ENCODE measurements around the gene HEPACAM. TPM values are rescaled to one million over a fixed set of nuclear protein-coding genes. Genes with fewer than 3 reads are reported as not detected.
A peak's percentile ranks its signal among the peaks of the same experiment; 100 is the strongest.

Gene HEPACAM
- total and polyA plus RNA-seq, 2 donors (not counting 3 experiments of a cell fraction or from before 2014, with no cell fraction given): not detected

- Histone ChIP-seq H3K36me3 (ENCODE audit: control insufficient read depth in 2 of 2, extremely low read depth in 1 of 2, insufficient read depth in 2 of 2, low read length in 2 of 2) (no peaks in the 10 kb centered on the region), H3K9me3 (replicated peaks; ENCODE audit: control insufficient read depth, insufficient read depth, low read length) (no peaks in the 10 kb centered on the region), H2AFZ (ENCODE audit: low read depth, low read length) (no peak overlapping the region), H3K4me3 (replicated peaks in 1 of 3; ENCODE audit: insufficient read depth in 1 of 3, low read depth in 1 of 3, low read length in 3 of 3) (peak overlapping the region; percentile 41 to 49 (median 47)), H3K4me1 (ENCODE audit: control insufficient read depth, extremely low read depth, insufficient read depth, low read length) (peaks cover 28% of the 10 kb centered on the region), H3K4me2 (ENCODE audit: insufficient read depth, low read length) (peak overlapping the region; percentile 70), H3K27me3 (ENCODE audit: control insufficient read depth in 2 of 2, insufficient read depth in 2 of 2, low read length in 2 of 2) (peaks cover 11 to 12% of the 10 kb centered on the region in 2 experiments), H3K9ac (replicated peaks; ENCODE audit: extremely low read depth, insufficient read depth, low read length) (peak overlapping the region; percentile 68), H3K27ac (ENCODE audit: insufficient read depth, low read depth, low read length) (no peak overlapping the region), H4K20me1 (replicated peaks; ENCODE audit: control insufficient read depth, extremely low read depth, insufficient read depth, low read length) (no peaks in the 10 kb centered on the region), H3K79me2 (ENCODE audit: control insufficient read depth, insufficient read depth, low read length) (no peaks in the 10 kb centered on the region), H3K9me1 (replicated peaks; ENCODE audit: control insufficient read depth, extremely low read depth, insufficient read depth, low read length) (no peaks in the 10 kb centered on the region)
- DNase-seq (ENCODE audit: low read depth, low spot score) (no peak), FAIRE-seq (peak; percentile 53)
- dilution Hi-C loops (cut with MboI; ENCODE audit: extremely low pct_ligation_motif_present, low sequenced_read_pairs): no loop called here
- TF ChIP-seq MYC (IDR thresholded peaks at IDR 0.05; ENCODE audit: low read depth, low read length): no peak
- no peak for TF ChIP-seq FOS (IDR thresholded peaks at IDR 0.05; ENCODE audit: borderline replicate concordance, insufficient read depth, low read length)
- TF ChIP-seq EZH2 (IDR thresholded peaks at IDR 0.05; ENCODE audit: borderline replicate concordance, low read depth, low read length, severe bottlenecking): no peak
- no peak for TF ChIP-seq POLR2A (IDR thresholded peaks at IDR 0.05; ENCODE audit: low read depth, low read length)
- TF ChIP-seq CTCF (IDR thresholded peaks at IDR 0.05; ENCODE audit: extremely low read depth in 1 of 2, insufficient read depth in 1 of 2, low read depth in 1 of 2, low read length in 2 of 2): no peak
- TF ChIP-seq POLR2AphosphoS5 (IDR thresholded peaks at IDR 0.05; ENCODE audit: insufficient read depth, low read depth, low read length): no peak
- no peak for TF ChIP-seq GATA2 (IDR thresholded peaks at IDR 0.05; ENCODE audit: insufficient read depth, insufficient read length, low read depth, low read length)
- no peak for TF ChIP-seq MAX (IDR thresholded peaks at IDR 0.05; ENCODE audit: insufficient read depth, insufficient read length)
- TF ChIP-seq JUN (IDR thresholded peaks at IDR 0.05; ENCODE audit: borderline replicate concordance, insufficient read depth, insufficient read length, low read depth): no peak
- ChIA-PET POLR2A (interaction anchor here (0.6 to 1.4 kb wide), 3 partner anchors 14 to 233 kb away, joined by 3 to 5 read pairs (median 4); no protein-coding TSS in a partner anchor), CTCF (interaction anchor here (1.4 to 3.5 kb wide), 4 partner anchors 12 to 468 kb away, joined by 4 to 70 read pairs (median 5); partner anchors contain the start of gene ROBO4)
- BruUV-seq (replicated peaks): no TSS peak
- intact Hi-C loops (cut with micrococcal nuclease): loop anchor here (2.0 kb wide), 2 partner anchors 233 to 263 kb away; partner anchors contain the start of gene TMEM218
These were observed 58.3 kb downstream of the HEPACAM start for GRCh38 chr11:124877631-124877909.

Measured in endothelial cell of umbilical vein (primary cell).